Gastrocnemius medialis (tissue), 4 donors: ENCODE measurements around the gene CBLL1.

Experiments
- POLR2A ChIP-seq, 2 donors: fragments of 450-650 bp; IDR thresholded peaks; one replicate each; pipeline ENCODE4 v1.6.1; 2017; ENCODE audit warnings: antibody characterized with exemption in 2 of 2, mild to moderate bottlenecking in 2 of 2, moderate library complexity in 2 of 2
- TF ChIP-seq, protein P1 (sequence below), 5 experiments: fragments of 450-650 bp in 3 of 5; fragments of 200-600 bp in 2 of 5; sonication (generic) in 2 of 5; IDR thresholded peaks in 4 of 5; conservative IDR thresholded peaks in 1 of 5; 1 replicate in 4 of 5; 2 replicates in 1 of 5; pipeline ENCODE4 v1.5.1; 2016 to 2019; ENCODE audit warnings: antibody characterized with exemption in 5 of 5, mild to moderate bottlenecking in 3 of 5, moderate library complexity in 3 of 5

DNA sequence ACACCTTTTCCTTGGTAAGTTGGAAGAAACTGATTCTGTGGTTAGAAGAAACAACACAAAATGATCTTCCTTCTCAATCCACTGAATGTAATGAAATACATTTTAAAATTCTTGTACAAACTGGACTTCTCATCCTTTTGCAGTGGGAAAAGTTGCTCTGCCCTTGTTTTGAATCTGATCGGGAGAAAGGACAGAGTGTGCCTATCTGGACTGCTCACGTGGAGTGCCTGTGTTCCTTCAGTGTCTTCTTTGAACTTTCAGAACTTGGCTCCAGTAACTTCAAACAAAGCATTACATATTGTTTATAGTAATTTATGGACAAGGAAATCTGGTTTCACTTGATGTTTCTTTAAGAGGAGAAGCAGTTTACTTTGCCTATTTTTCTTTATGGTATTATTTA is 42.0 kb downstream of the CBLL1 start:
- TF ChIP-seq, protein P1, sequence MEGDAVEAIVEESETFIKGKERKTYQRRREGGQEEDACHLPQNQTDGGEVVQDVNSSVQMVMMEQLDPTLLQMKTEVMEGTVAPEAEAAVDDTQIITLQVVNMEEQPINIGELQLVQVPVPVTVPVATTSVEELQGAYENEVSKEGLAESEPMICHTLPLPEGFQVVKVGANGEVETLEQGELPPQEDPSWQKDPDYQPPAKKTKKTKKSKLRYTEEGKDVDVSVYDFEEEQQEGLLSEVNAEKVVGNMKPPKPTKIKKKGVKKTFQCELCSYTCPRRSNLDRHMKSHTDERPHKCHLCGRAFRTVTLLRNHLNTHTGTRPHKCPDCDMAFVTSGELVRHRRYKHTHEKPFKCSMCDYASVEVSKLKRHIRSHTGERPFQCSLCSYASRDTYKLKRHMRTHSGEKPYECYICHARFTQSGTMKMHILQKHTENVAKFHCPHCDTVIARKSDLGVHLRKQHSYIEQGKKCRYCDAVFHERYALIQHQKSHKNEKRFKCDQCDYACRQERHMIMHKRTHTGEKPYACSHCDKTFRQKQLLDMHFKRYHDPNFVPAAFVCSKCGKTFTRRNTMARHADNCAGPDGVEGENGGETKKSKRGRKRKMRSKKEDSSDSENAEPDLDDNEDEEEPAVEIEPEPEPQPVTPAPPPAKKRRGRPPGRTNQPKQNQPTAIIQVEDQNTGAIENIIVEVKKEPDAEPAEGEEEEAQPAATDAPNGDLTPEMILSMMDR (IDR thresholded peaks at IDR 0.05 in 4 of 5, conservative IDR thresholded peaks at IDR 0.05 in 1 of 5), result no peak
- no peak for TF ChIP-seq POLR2A (IDR thresholded peaks at IDR 0.05)
